Skeletal muscle tissue (tissue), 4 donors: ENCODE results near the gene RCOR1. TPM values are rescaled to one million over a fixed set of nuclear protein-coding genes. Genes with fewer than 3 reads are reported as not detected.
"Not testable (repeated sequence)": the region's sequence is repeated elsewhere in the genome, so short reads cannot be mapped to it uniquely, and the experiment has no call there.

Experiments
- H3K27ac ChIP-seq: one replicate; pipeline ENCODE4 v1.7.0; 2013; ENCODE audit warnings: mild to moderate bottlenecking, low read depth, low read length, inconsistent platforms
- H3K27me3 ChIP-seq, 3 donors: one replicate each; pipeline ENCODE4 v1.7.0; 2013; ENCODE audit warnings: low read length in 3 of 3; ENCODE audit not compliant: control insufficient read depth in 3 of 3, insufficient read depth in 3 of 3
- H3K36me3 ChIP-seq, 3 donors: one replicate each; pipeline ENCODE4 v1.7.0; 2013; ENCODE audit warnings: low read length in 3 of 3; ENCODE audit not compliant: control insufficient read depth in 3 of 3, insufficient read depth in 3 of 3
- H3K4me1 ChIP-seq, 3 donors: one replicate each; pipeline ENCODE4 v1.7.0; 2013; ENCODE audit warnings: low read length in 3 of 3, mild to moderate bottlenecking in 3 of 3; ENCODE audit not compliant: control insufficient read depth in 3 of 3, insufficient read depth in 3 of 3
- H3K4me3 ChIP-seq, 3 donors: one replicate each; pipeline ENCODE4 v1.7.0; 2013; ENCODE audit warnings: low read length in 3 of 3
- H3K9ac ChIP-seq, 3 donors: one replicate each; pipeline ENCODE4 v1.7.0; 2013; ENCODE audit warnings: low read length in 3 of 3, mild to moderate bottlenecking in 3 of 3, moderate library complexity in 2 of 3, low read depth in 1 of 3
- H3K9me3 ChIP-seq, 3 donors: one replicate each; pipeline ENCODE4 v1.7.0; 2013; ENCODE audit warnings: low read length in 3 of 3; ENCODE audit not compliant: control insufficient read depth in 3 of 3
- total RNA-seq: library from RNA; depleted of rRNA; stranded (reverse); fragments of >200 nt; gene quantifications from one replicate; pipeline ENCODE4 v1.2.3, GENCODE V29; 2014
- donor health status: Osteomylitis.

The RCOR1 gene
- total RNA-seq, 1 donor from 2014 or later: 10.4 TPM

- no peak overlapping the region for H3K9ac ChIP-seq
- no peak overlapping the region for H3K4me3 ChIP-seq
- no peaks in the 10 kb centered on the region for H3K4me1 ChIP-seq
- no peaks in the 10 kb centered on the region for H3K27me3 ChIP-seq
- no peaks in the 10 kb centered on the region for H3K36me3 ChIP-seq
- no peaks in the 10 kb centered on the region for H3K9me3 ChIP-seq
- no peak overlapping the region for H3K27ac ChIP-seq
Observed at GRCh38 chr14:102571478-102572042, 20.9 kb upstream of the RCOR1 start.

- H3K9ac ChIP-seq, H3K27me3 ChIP-seq, H3K4me3 ChIP-seq, H3K9me3 ChIP-seq, H3K27ac ChIP-seq, H3K4me1 ChIP-seq, H3K36me3 ChIP-seq: not testable (repeated sequence)
Observed at GRCh38 chr14:102573161-102573560, 19.3 kb upstream of the RCOR1 start.

- H3K27ac ChIP-seq: no peak overlapping the region
- H3K4me1 ChIP-seq: no peaks in the 10 kb centered on the region
- no peaks in the 10 kb centered on the region for H3K36me3 ChIP-seq
- H3K27me3 ChIP-seq: no peaks in the 10 kb centered on the region
- H3K4me3 ChIP-seq: no peak overlapping the region
- H3K9me3 ChIP-seq: no peaks in the 10 kb centered on the region
- no peak overlapping the region for H3K9ac ChIP-seq
Observed at GRCh38 chr14:102573591-102574046, 18.8 kb upstream of the RCOR1 start.

GRCh38 chr14:102574281-102575159, 17.9 kb upstream of the RCOR1 start:
- no peak overlapping the region for H3K4me3 ChIP-seq
- no peaks in the 10 kb centered on the region for H3K9me3 ChIP-seq
- no peaks in the 10 kb centered on the region for H3K27me3 ChIP-seq
- no peaks in the 10 kb centered on the region for H3K36me3 ChIP-seq
- no peak overlapping the region for H3K9ac ChIP-seq
- H3K4me1 ChIP-seq: no peaks in the 10 kb centered on the region
- no peak overlapping the region for H3K27ac ChIP-seq

GRCh38 chr14:102575160-102575845, 17.1 kb upstream of the RCOR1 start:
- Histone ChIP-seq H3K27me3 (peaks cover 0 to 2% (median 0%) of the 10 kb centered on the region in 3 donors), H3K36me3 (no peaks in the 10 kb centered on the region), H3K27ac (no peak overlapping the region), H3K4me3 (no peak overlapping the region), H3K4me1 (peaks cover 0 to under 1% (median 0%) of the 10 kb centered on the region in 3 donors), H3K9me3 (no peaks in the 10 kb centered on the region), H3K9ac (no peak overlapping the region)

- H3K27me3 ChIP-seq, H3K4me1 ChIP-seq, H3K36me3 ChIP-seq, H3K27ac ChIP-seq, H3K4me3 ChIP-seq, H3K9me3 ChIP-seq, H3K9ac ChIP-seq: not testable (repeated sequence)
Observed at GRCh38 chr14:102575846-102576428, 16.5 kb upstream of the RCOR1 start.

GRCh38 chr14:102578821-102579220, 13.6 kb upstream of the RCOR1 start:
- Histone ChIP-seq H3K36me3 (no peaks in the 10 kb centered on the region), H3K27me3 (peaks cover 0 to 14% (median 3%) of the 10 kb centered on the region in 3 donors)

GRCh38 chr14:102579696-102580549, 12.5 kb upstream of the RCOR1 start:
- H3K36me3 ChIP-seq: no peaks in the 10 kb centered on the region
- no peak overlapping the region for H3K27ac ChIP-seq
- H3K9ac ChIP-seq: no peak overlapping the region

More at GRCh38 chr14:102578821-102579220, 13.6 kb upstream of the RCOR1 start:
- H3K9ac ChIP-seq: no peak overlapping the region
- H3K9me3 ChIP-seq: no peaks in the 10 kb centered on the region
- H3K4me1 ChIP-seq: peaks cover 0 to 2% (median 0%) of the 10 kb centered on the region in 3 donors
- no peak overlapping the region for H3K27ac ChIP-seq
- H3K4me3 ChIP-seq: no peak overlapping the region

GRCh38 chr14:102580550-102581110, 11.8 kb upstream of the RCOR1 start:
- no peak overlapping the region for H3K27ac ChIP-seq
- no peak overlapping the region for H3K9ac ChIP-seq
- H3K9me3 ChIP-seq: no peaks in the 10 kb centered on the region
- H3K4me3 ChIP-seq: no peak overlapping the region
- H3K27me3 ChIP-seq: peaks cover 0 to 24% (median 7%) of the 10 kb centered on the region in 3 donors
- H3K4me1 ChIP-seq: peaks cover 0 to 2% (median 0%) of the 10 kb centered on the region in 3 donors
- H3K36me3 ChIP-seq: no peaks in the 10 kb centered on the region

More at GRCh38 chr14:102579696-102580549, 12.5 kb upstream of the RCOR1 start:
- H3K27me3 ChIP-seq: peaks cover 0 to 18% (median 3%) of the 10 kb centered on the region in 3 donors
- H3K4me3 ChIP-seq: no peak overlapping the region
- H3K4me1 ChIP-seq: peaks cover 0 to 2% (median 0%) of the 10 kb centered on the region in 3 donors
- no peaks in the 10 kb centered on the region for H3K9me3 ChIP-seq
